K562 (cell line): ENCODE results near the gene GCN1. TPM values are rescaled to one million over a fixed set of nuclear protein-coding genes. Genes with fewer than 3 reads are reported as not detected.
A peak's percentile ranks its signal among the peaks of the same experiment; 100 is the strongest.

Experiments used
- ATAC-seq: fragments of 200-7000 bp; cut with Tn5 transposase; 3 replicates; pipeline ENCODE4 v1.9.1; 2020; ENCODE audit warnings: moderate library complexity
- BruUV-seq: library from RNA; stranded (reverse); fragments of 400-500 nt; replicated peaks from 2 replicates; lab custom pipeline; 2021; lab: Mats Ljungman, UMichigan
- CTCF ChIA-PET: fragments of 300-600 bp; formaldehyde crosslinking; extraction: SDS; loops from one replicate; lab custom pipeline; 2021; ENCODE audit warnings: low intra/inter-chr PET ratio; lab: Yijun Ruan, JAX
- POLR2A ChIA-PET: fragments of 300-600, 350-650 bp; sonication (Branson Sonifier 250); formaldehyde crosslinking; extraction: SDS; loops from one replicate; lab custom pipeline; 2021; ENCODE audit warnings: antibody characterized with exemption, inconsistent platforms; lab: Yijun Ruan, JAX
- DNase-seq, 4 experiments: peaks; one replicate each; pipeline versions ENCODE4 v3.0.0 to v3.0.0-alpha.2; 2011 to 2018; ENCODE audit warnings: low spot score in 3 of 4, mixed read lengths in 3 of 4; ENCODE audit errors: extremely low read depth in 1 of 4
- FAIRE-seq: peaks from 2 replicates; lab custom pipeline; 2011; peaks lifted over from hg19 to GRCh38; lab: Jason Lieb, UNC
- H2AFZ ChIP-seq: 2 replicates; pipeline ENCODE4 v1.6.0; 2011; ENCODE audit warnings: low read depth, low read length, control low read depth, inconsistent platforms
- H3K27ac ChIP-seq: fragments of 200-600 bp; 3 replicates; pipeline ENCODE4 v1.8.0; 2011; ENCODE audit warnings: low read depth, mild to moderate bottlenecking, control low read depth, inconsistent platforms, low read length, moderate library complexity, mixed read lengths; ENCODE audit errors: extremely low read depth
- H3K27me3 ChIP-seq, 2 experiments: fragments of 300-600 bp in 1 of 2; 2 replicates in 1 of 2; 3 replicates in 1 of 2; pipeline versions ENCODE4 v1.6.0 to v1.8.0; 2011; ENCODE audit warnings: inconsistent platforms in 2 of 2, low read length in 2 of 2, mild to moderate bottlenecking in 1 of 2, mixed read lengths in 1 of 2, moderate library complexity in 1 of 2; ENCODE audit not compliant: control insufficient read depth in 2 of 2, insufficient read depth in 2 of 2
- H3K36me3 ChIP-seq: fragments of 300-600 bp; 3 replicates; pipeline ENCODE4 v1.8.0; 2011; ENCODE audit warnings: mild to moderate bottlenecking, low read length, inconsistent platforms; ENCODE audit not compliant: control insufficient read depth, insufficient read depth
- H3K4me1 ChIP-seq, 2 experiments: fragments of 200-600 bp in 1 of 2; replicated peaks in 1 of 2; 2 replicates in 1 of 2; 3 replicates in 1 of 2; pipeline versions ENCODE4 v1.5.1 to v1.8.0; 2011; ENCODE audit warnings: inconsistent platforms in 2 of 2, low read length in 2 of 2, mild to moderate bottlenecking in 1 of 2, mixed read lengths in 1 of 2, moderate library complexity in 1 of 2; ENCODE audit not compliant: control insufficient read depth in 2 of 2, insufficient read depth in 2 of 2
- H3K4me2 ChIP-seq: 2 replicates; pipeline ENCODE4 v1.6.1; 2011; ENCODE audit warnings: low read length, control low read depth, inconsistent platforms, mixed read lengths; ENCODE audit not compliant: insufficient read depth
- H3K4me3 ChIP-seq: fragments of 200-600 bp; sonication (generic), shearing (Covaris generic); 2 replicates; pipeline ENCODE4 v1.5.1; 2016; ENCODE audit warnings: control low read depth, inconsistent platforms
- H3K79me2 ChIP-seq: fragments of 200-600 bp; 3 replicates; pipeline ENCODE4 v1.8.0; 2011; ENCODE audit warnings: low read length, inconsistent platforms; ENCODE audit not compliant: control insufficient read depth, insufficient read depth
- H3K9ac ChIP-seq, 2 experiments: 2 replicates each; pipeline versions ENCODE4 v1.6.0 to v1.6.1; 2011; ENCODE audit warnings: low read depth in 2 of 2, low read length in 2 of 2, control low read depth in 1 of 2, inconsistent platforms in 1 of 2, mild to moderate bottlenecking in 1 of 2, mixed read lengths in 1 of 2; ENCODE audit not compliant: insufficient read depth in 1 of 2
- H3K9me1 ChIP-seq: one replicate; pipeline ENCODE4 v1.6.0; 2011; ENCODE audit warnings: inconsistent platforms, mild to moderate bottlenecking, low read length, moderate library complexity; ENCODE audit not compliant: control insufficient read depth, insufficient read depth
- H3K9me3 ChIP-seq: replicated peaks from 2 replicates; pipeline ENCODE4 v1.5.1; 2011; ENCODE audit warnings: low read depth, low read length, inconsistent platforms; ENCODE audit not compliant: control insufficient read depth, insufficient read depth
- H4K20me1 ChIP-seq: replicated peaks from 2 replicates; pipeline ENCODE4 v1.6.1; 2011; ENCODE audit warnings: low read length, inconsistent platforms, mixed read lengths; ENCODE audit not compliant: control insufficient read depth, insufficient read depth
- ARID1B ChIP-seq: fragments of 450-650 bp; IDR thresholded peaks from 2 replicates; pipeline ENCODE4 v1.6.1; 2016; ENCODE audit warnings: antibody characterized with exemption, mild to moderate bottlenecking, inconsistent platforms
- CREB1 ChIP-seq, 2 experiments: sonication (generic) in 1 of 2; formaldehyde crosslinking in 1 of 2; IDR thresholded peaks; 2 replicates each; pipeline versions ENCODE4 v1.6.1 to v1.8.0; 2012 to 2022; ENCODE audit warnings: inconsistent platforms in 1 of 2, mild to moderate bottlenecking in 1 of 2, missing genetic modification reagents in 1 of 2, moderate library complexity in 1 of 2
- CREM ChIP-seq: IDR thresholded peaks from 2 replicates; pipeline ENCODE4 v1.6.1; 2014; ENCODE audit warnings: antibody characterized with exemption, low read depth
- DMBX1 ChIP-seq: fragments of 250-450 bp; sonication (Bioruptor Pico); IDR thresholded peaks from 2 replicates; pipeline ENCODE4 v1.8.0; 2022; ENCODE audit warnings: inconsistent platforms, mild to moderate bottlenecking, moderate library complexity, borderline replicate concordance
- HDAC2 ChIP-seq: fragments of 450-650 bp; IDR thresholded peaks from 2 replicates; pipeline ENCODE4 v1.6.1; 2016; ENCODE audit warnings: mild to moderate bottlenecking
- JUND ChIP-seq, 2 experiments: IDR thresholded peaks; 2 replicates in 1 of 2; 3 replicates in 1 of 2; pipeline ENCODE4 v1.6.1; 2011; ENCODE audit warnings: borderline replicate concordance in 2 of 2, low read depth in 2 of 2, low read length in 2 of 2, improper control_type of control experiment in 1 of 2, missing biosample characterization in 1 of 2, missing genetic modification characterization in 1 of 2, missing genetic modification reagents in 1 of 2
- MTA1 ChIP-seq: fragments of 450-650 bp; IDR thresholded peaks from 2 replicates; pipeline ENCODE4 v1.6.1; 2017; ENCODE audit warnings: borderline replicate concordance
- MTF1 ChIP-seq: fragments of 250-450 bp; sonication (Bioruptor Pico); IDR thresholded peaks from 2 replicates; pipeline ENCODE4 v1.9.0; 2021; ENCODE audit warnings: moderate library complexity, mild to moderate bottlenecking, inconsistent platforms, borderline replicate concordance
- NONO ChIP-seq, 2 experiments: fragments of 200-400 bp in 1 of 2; fragments of 450-650 bp in 1 of 2; formaldehyde crosslinking in 1 of 2; IDR thresholded peaks; 2 replicates each; pipeline ENCODE4 v1.6.1; 2017; ENCODE audit warnings: low read depth in 2 of 2, mild to moderate bottlenecking in 2 of 2, moderate library complexity in 2 of 2, low read length in 1 of 2
- RB1 ChIP-seq: fragments of 450-650 bp; IDR thresholded peaks from 2 replicates; pipeline ENCODE4 v1.6.1; 2017; ENCODE audit warnings: low read depth, mild to moderate bottlenecking
- RCOR1 ChIP-seq, 2 experiments: IDR thresholded peaks; 2 replicates each; pipeline ENCODE4 v1.6.1; 2012; ENCODE audit warnings: low read depth in 2 of 2, low read length in 2 of 2, borderline replicate concordance in 1 of 2, improper control_type of control experiment in 1 of 2
- SOX6 ChIP-seq: fragments of 450-650 bp; IDR thresholded peaks from 2 replicates; pipeline ENCODE4 v1.6.1; 2014; ENCODE audit warnings: mild to moderate bottlenecking
- TEAD4 ChIP-seq, 2 experiments: sonication (generic) in 1 of 2; formaldehyde crosslinking in 1 of 2; IDR thresholded peaks; 2 replicates each; pipeline versions ENCODE4 v1.6.1 to v1.8.0; 2012 to 2022; ENCODE audit warnings: borderline replicate concordance in 1 of 2, inconsistent platforms in 1 of 2, low read length in 1 of 2, mild to moderate bottlenecking in 1 of 2, missing genetic modification reagents in 1 of 2
- WGBS: fragments of 100-300 bp; shearing (Covaris generic); methylation state at CpG from one replicate; pipeline ENCODE4 v1.1.6; 2016; ENCODE audit warnings: low coverage, mixed read lengths; ENCODE audit not compliant: insufficient coverage; ENCODE audit errors: missing lambda C conversion rate; 5-methylcytosine and 5-hydroxymethylcytosine counted together
- in situ Hi-C: fragments of 300-500 bp; cut with MboI; formaldehyde crosslinking; loops from 4 replicates; pipeline ENCODE4 v1.15.0; 2018; ENCODE audit warnings: inconsistent platforms, mixed read lengths
- intact Hi-C: fragments of 100-400 bp; cut with micrococcal nuclease; formaldehyde crosslinking; loops from 2 replicates; pipeline ENCODE4 v1.14.2; 2022
- polyA plus RNA-seq, 8 experiments: library from polyadenylated mRNA; depleted of rRNA in 4 of 8; stranded (reverse) in 5 of 8; unstranded in 3 of 8; fragments of >200 nt; fragmentation: Nextera tagmentation in 2 of 8; fragmentation: Illumina TruSeq in 1 of 8; extraction: Ambion mirVana in 2 of 8; extraction: Trizol in 1 of 8; gene quantifications; 2 replicates each; pipeline versions ENCODE4 v1.2.1 to v1.2.3, GENCODE V29; 2011 to 2014; ENCODE audit warnings: inconsistent platforms in 1 of 8, missing spikeins in 1 of 8
- total RNA-seq, 7 experiments: library from RNA; depleted of rRNA in 6 of 7; stranded (reverse); fragments of >200 nt in 6 of 7; fragmentation: Illumina TruSeq in 2 of 7; extraction: Trizol in 2 of 7; gene quantifications; 2 replicates each; pipeline versions ENCODE4 v1.2.1 to v1.2.3, GENCODE V29; 2011 to 2021; ENCODE audit warnings: low replicate concordance in 1 of 7
- TF ChIP-seq, protein P1 (sequence below), 2 experiments: fragments of 450-650 bp; conservative IDR thresholded peaks; 2 replicates each; pipeline ENCODE4 v1.6.1; 2017; ENCODE audit warnings: mild to moderate bottlenecking in 2 of 2, moderate library complexity in 2 of 2

Gene GCN1
- total and polyA plus RNA-seq, 9 of the 15 experiments (the other 6 are each of a cell fraction or from before 2014, with no cell fraction given) = 11.9 to 190 (median 51.7) TPM

DNA sequence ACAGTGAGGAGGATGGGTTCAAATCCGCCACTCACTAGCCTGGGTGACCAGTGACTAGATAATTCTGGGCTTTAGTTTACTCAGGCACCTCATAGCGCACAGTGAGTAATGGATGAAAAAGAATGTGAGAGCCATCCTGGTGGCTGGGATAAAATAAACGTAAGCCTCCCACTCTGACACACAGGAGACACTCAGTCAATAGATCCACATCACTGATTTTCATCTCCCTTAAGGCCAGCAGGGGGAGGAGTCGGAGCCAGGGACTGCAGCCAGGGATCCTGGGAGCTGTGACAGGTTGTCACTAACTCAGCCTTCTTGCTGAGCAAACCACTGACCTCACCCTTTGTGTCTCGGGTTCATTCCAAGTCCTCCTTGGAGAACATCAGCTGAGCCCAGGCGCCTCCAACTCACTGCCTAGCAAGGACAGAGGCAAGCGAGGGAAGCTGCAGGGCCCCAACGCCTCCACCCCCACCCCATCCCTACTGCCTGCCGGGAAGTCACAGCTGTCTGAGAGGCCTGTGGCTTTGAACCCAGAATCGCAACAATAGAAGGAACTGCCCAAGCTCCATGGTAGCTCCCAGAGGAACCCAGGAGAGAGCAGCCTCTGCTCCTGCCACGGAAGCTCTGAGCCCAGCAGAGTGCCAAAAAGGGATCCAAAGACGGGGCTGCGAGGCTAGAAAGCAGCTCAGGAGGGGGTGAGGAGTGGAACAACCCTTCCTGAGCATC, 40.3 kb upstream of the GCN1 start:
- ATAC-seq = peak; percentile 61
- peak; percentile 89 for FAIRE-seq
- ChIA-PET CTCF (interaction anchor here (1.6 kb wide), 1 partner anchor 31 kb away, joined by 8 read pairs; the partner anchor contains the start of gene PXN), POLR2A (interaction anchor here (0.5 to 7.1 kb wide), 13 partner anchors 14 to 1071 kb away, joined by 3 to 98 read pairs (median 4); partner anchors contain the start of genes RNU4-1, RNU4-2 and RPLP0)
- no TSS peak for BruUV-seq
- Histone ChIP-seq H3K9me3 (no peaks in the 10 kb centered on the region), H2AFZ (no peak overlapping the region), H3K36me3 (no peaks in the 10 kb centered on the region), H3K27me3 (no peaks in the 10 kb centered on the region), H3K79me2 (peaks cover 40% of the 10 kb centered on the region), H3K9ac (peak overlapping the region; percentile 35 to 57; a peak in 2 of 4 replicates), H3K4me3 (no peak overlapping the region), H4K20me1 (peaks cover 11% of the 10 kb centered on the region), H3K9me1 (peaks cover 11% of the 10 kb centered on the region), H3K4me2 (peak overlapping the region; percentile 45; the same call in 1 of the 2 replicates), H3K27ac (peak overlapping the region; percentile 51; the same call in 2 of the 3 replicates), H3K4me1 (peaks cover 63 to 72% of the 10 kb centered on the region in 2 experiments)
- peak; percentile 72 to 88 (median 76) for DNase-seq
- in situ Hi-C loops = no loop called here
- intact Hi-C loops = no loop called here
- WGBS = 15% methylated on average over 12 of the region's 13 CpGs
- TF ChIP-seq SOX6 = peak; percentile 64; the same call in 1 of the 2 replicates
- no peak for TF ChIP-seq MTF1 (CRISPR knock-in tag)
- peak; percentile 58; the same call in 1 of the 2 replicates for TF ChIP-seq HDAC2
- TF ChIP-seq, protein P1, sequence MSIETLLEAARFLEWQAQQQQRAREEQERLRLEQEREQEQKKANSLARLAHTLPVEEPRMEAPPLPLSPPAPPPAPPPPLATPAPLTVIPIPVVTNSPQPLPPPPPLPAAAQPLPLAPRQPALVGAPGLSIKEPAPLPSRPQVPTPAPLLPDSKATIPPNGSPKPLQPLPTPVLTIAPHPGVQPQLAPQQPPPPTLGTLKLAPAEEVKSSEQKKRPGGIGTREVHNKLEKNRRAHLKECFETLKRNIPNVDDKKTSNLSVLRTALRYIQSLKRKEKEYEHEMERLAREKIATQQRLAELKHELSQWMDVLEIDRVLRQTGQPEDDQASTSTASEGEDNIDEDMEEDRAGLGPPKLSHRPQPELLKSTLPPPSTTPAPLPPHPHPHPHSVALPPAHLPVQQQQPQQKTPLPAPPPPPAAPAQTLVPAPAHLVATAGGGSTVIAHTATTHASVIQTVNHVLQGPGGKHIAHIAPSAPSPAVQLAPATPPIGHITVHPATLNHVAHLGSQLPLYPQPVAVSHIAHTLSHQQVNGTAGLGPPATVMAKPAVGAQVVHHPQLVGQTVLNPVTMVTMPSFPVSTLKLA (conservative IDR thresholded peaks at IDR 0.05) = peak in 1 of 2 experiments; percentile 50; a peak in 1 of 4 replicates
- TF ChIP-seq ARID1B = peak; percentile 62
- TF ChIP-seq RCOR1 (IDR thresholded peaks at IDR 0.05; ENCODE audit: borderline replicate concordance in 1 of 2, low read depth in 2 of 2, low read length in 2 of 2) = peak in 1 of 2 experiments; percentile 82; a peak in 2 of 4 replicates
- TF ChIP-seq RB1 = 0 out of 2 replicates have a peak, but pooled peaks have one; percentile 34
- TF ChIP-seq CREM = peak; percentile 70; the same call in 1 of the 2 replicates
- TF ChIP-seq CREB1 (IDR thresholded peaks at IDR 0.05) = 0 out of 2 replicates have a peak, but pooled peaks have one; percentile 11
- no peak for TF ChIP-seq CREB1 (CRISPR knock-in tag; IDR thresholded peaks at IDR 0.05)
- peak; percentile 33; the same call in 1 of the 2 replicates for TF ChIP-seq TEAD4 (IDR thresholded peaks at IDR 0.05; ENCODE audit: low read length)
- no peak for TF ChIP-seq TEAD4 (CRISPR knock-in tag; IDR thresholded peaks at IDR 0.05; ENCODE audit: borderline replicate concordance)
- 0 out of 4 replicates have a peak, but pooled peaks of 1 of the 2 experiments have one; percentile 17 for TF ChIP-seq NONO (IDR thresholded peaks at IDR 0.05; ENCODE audit: low read depth in 2 of 2, low read length in 1 of 2)
- peak; percentile 66 for TF ChIP-seq JUND (IDR thresholded peaks at IDR 0.05; ENCODE audit: borderline replicate concordance, low read depth, low read length)
- TF ChIP-seq JUND (tag; IDR thresholded peaks at IDR 0.05; ENCODE audit: borderline replicate concordance, low read depth, low read length) = peak; percentile 54; the same call in 1 of the 3 replicates
- TF ChIP-seq MTA1 = peak; percentile 47
- no peak for TF ChIP-seq DMBX1 (CRISPR knock-in tag)
